Measurements from ENCODE around the gene PPP1R16B. TPM values are rescaled to one million over a fixed set of nuclear protein-coding genes. Genes with fewer than 3 reads are reported as not detected.

Gene PPP1R16B
- total RNA-seq, 1 donor from 2014 or later, result not detected

GRCh38 chr20:38831995-38832620 lies 26.6 kb downstream of the PPP1R16B start:
- no peak overlapping the region for H3K27ac Mint-ChIP-seq (ENCODE audit: unreplicated experiment)
- no peak for DNase-seq (ENCODE audit: extremely low spot score, unreplicated experiment)
- H3K9me3 Mint-ChIP-seq (ENCODE audit: unreplicated experiment), result no peaks in the 10 kb centered on the region
- peaks cover 22% of the 10 kb centered on the region for H3K27me3 Mint-ChIP-seq (ENCODE audit: unreplicated experiment)
- TF ChIP-seq CTCF (IDR thresholded peaks at IDR 0.05), result no peak
- H3K4me1 Mint-ChIP-seq (ENCODE audit: unreplicated experiment), result no peaks in the 10 kb centered on the region
- H3K4me3 Mint-ChIP-seq (ENCODE audit: unreplicated experiment), result no peak overlapping the region
- no peaks in the 10 kb centered on the region for H3K36me3 Mint-ChIP-seq (ENCODE audit: unreplicated experiment)

GRCh38 chr20:38833154-38833856 lies 27.8 kb downstream of the PPP1R16B start:
- Mint-ChIP-seq H3K36me3 (ENCODE audit: unreplicated experiment) (no peaks in the 10 kb centered on the region), H3K9me3 (ENCODE audit: unreplicated experiment) (no peaks in the 10 kb centered on the region), H3K27ac (ENCODE audit: unreplicated experiment) (no peak overlapping the region), H3K27me3 (ENCODE audit: unreplicated experiment) (peaks cover 20% of the 10 kb centered on the region), H3K4me1 (ENCODE audit: unreplicated experiment) (no peaks in the 10 kb centered on the region), H3K4me3 (ENCODE audit: unreplicated experiment) (no peak overlapping the region)
- no peak for DNase-seq (ENCODE audit: extremely low spot score, unreplicated experiment)
- no peak for TF ChIP-seq CTCF (IDR thresholded peaks at IDR 0.05)

GRCh38 chr20:38833857-38834164 lies 28.3 kb downstream of the PPP1R16B start:
- DNase-seq (ENCODE audit: extremely low spot score, unreplicated experiment), result no peak
- no peak overlapping the region for H3K27ac Mint-ChIP-seq (ENCODE audit: unreplicated experiment)

GRCh38 chr20:38834868-38835267 lies 29.4 kb downstream of the PPP1R16B start:
- peaks cover 24% of the 10 kb centered on the region for H3K27me3 Mint-ChIP-seq (ENCODE audit: unreplicated experiment)
- no peak for DNase-seq (ENCODE audit: extremely low spot score, unreplicated experiment)
- no peaks in the 10 kb centered on the region for H3K9me3 Mint-ChIP-seq (ENCODE audit: unreplicated experiment)
- H3K4me1 Mint-ChIP-seq (ENCODE audit: unreplicated experiment), result no peaks in the 10 kb centered on the region
- H3K4me3 Mint-ChIP-seq (ENCODE audit: unreplicated experiment), result no peak overlapping the region
- H3K27ac Mint-ChIP-seq (ENCODE audit: unreplicated experiment), result no peak overlapping the region
- H3K36me3 Mint-ChIP-seq (ENCODE audit: unreplicated experiment), result no peaks in the 10 kb centered on the region
- no peak for TF ChIP-seq CTCF (IDR thresholded peaks at IDR 0.05)

More at GRCh38 chr20:38833857-38834164, 28.3 kb downstream of the PPP1R16B start:
- no peak for TF ChIP-seq CTCF (IDR thresholded peaks at IDR 0.05)
- Mint-ChIP-seq H3K9me3 (ENCODE audit: unreplicated experiment) (no peaks in the 10 kb centered on the region), H3K36me3 (ENCODE audit: unreplicated experiment) (no peaks in the 10 kb centered on the region), H3K4me3 (ENCODE audit: unreplicated experiment) (no peak overlapping the region), H3K4me1 (ENCODE audit: unreplicated experiment) (no peaks in the 10 kb centered on the region), H3K27me3 (ENCODE audit: unreplicated experiment) (peaks cover 20% of the 10 kb centered on the region)

- Mint-ChIP-seq H3K9me3 (ENCODE audit: unreplicated experiment) (no peaks in the 10 kb centered on the region), H3K27ac (ENCODE audit: unreplicated experiment) (no peak overlapping the region), H3K4me1 (ENCODE audit: unreplicated experiment) (no peaks in the 10 kb centered on the region), H3K27me3 (ENCODE audit: unreplicated experiment) (peaks cover 29% of the 10 kb centered on the region), H3K36me3 (ENCODE audit: unreplicated experiment) (no peaks in the 10 kb centered on the region), H3K4me3 (ENCODE audit: unreplicated experiment) (no peak overlapping the region)
- DNase-seq (ENCODE audit: extremely low spot score, unreplicated experiment), result no peak
- TF ChIP-seq CTCF (IDR thresholded peaks at IDR 0.05), result no peak
Measured at GRCh38 chr20:38835792-38836191, 30.3 kb downstream of the PPP1R16B start.
